HG03025 (cell line): ENCODE data around the gene RADIL.

Experiments
- ATAC-seq: cut with Tn5 transposase; IDR thresholded peaks from one replicate; pipeline ENCODE4 v1.9.1; 2021; ENCODE audit warnings: mild to moderate bottlenecking, moderate library complexity; ENCODE audit not compliant: unreplicated experiment, low FRiP score

The RADIL gene

GRCh38 chr7:4763794-4764185, 119.7 kb downstream of the RADIL start:
- no peak for ATAC-seq

- no peak for ATAC-seq
Measured at GRCh38 chr7:4763091-4763793, 120.3 kb downstream of the RADIL start.

- ATAC-seq: no peak
Measured at GRCh38 chr7:4762121-4763055, 121.1 kb downstream of the RADIL start.

GRCh38 chr7:4760952-4761351, 122.6 kb downstream of the RADIL start:
- no peak for ATAC-seq

GRCh38 chr7:4759211-4759610, 124.3 kb downstream of the RADIL start:
- no peak for ATAC-seq

- no peak for ATAC-seq
Measured at GRCh38 chr7:4758791-4759190, 124.7 kb downstream of the RADIL start.

- ATAC-seq: no peak
Measured at GRCh38 chr7:4758111-4758510, 125.4 kb downstream of the RADIL start.

GRCh38 chr7:4755045-4755444, 128.5 kb downstream of the RADIL start:
- ATAC-seq: no peak

- ATAC-seq: no peak
Measured at GRCh38 chr7:4754433-4755010, 129.0 kb downstream of the RADIL start.

- ATAC-seq: peak; percentile 57
Measured at GRCh38 chr7:4753598-4754432, 129.7 kb downstream of the RADIL start.

- no peak for ATAC-seq
Measured at GRCh38 chr7:4751398-4751947, 132.0 kb downstream of the RADIL start.

- ATAC-seq: no peak
Measured at GRCh38 chr7:4749798-4750197, 133.7 kb downstream of the RADIL start.

GRCh38 chr7:4749363-4749762, 134.2 kb downstream of the RADIL start:
- ATAC-seq: no peak
